WTC11 (cell line): ENCODE data around the gene KRI1. TPM values are rescaled to one million over a fixed set of nuclear protein-coding genes. Genes with fewer than 3 reads are reported as not detected.
A peak's percentile ranks its signal among the peaks of the same experiment; 100 is the strongest.

ENCODE experiments used
- ATF2 ChIP-seq: sonication (generic); formaldehyde crosslinking; IDR thresholded peaks from 2 replicates; pipeline ENCODE4 v1.8.1; 2022; ENCODE audit warnings: low read depth, missing genetic modification reagents, borderline replicate concordance
- ATF3 ChIP-seq: sonication (generic); formaldehyde crosslinking; conservative IDR thresholded peaks from 2 replicates; pipeline ENCODE4 v1.8.1; 2022; ENCODE audit warnings: mild to moderate bottlenecking, missing genetic modification reagents
- E2F5 ChIP-seq: sonication (generic); formaldehyde crosslinking; IDR thresholded peaks from 2 replicates; pipeline ENCODE4 v1.8.1; 2022; ENCODE audit warnings: mild to moderate bottlenecking, moderate library complexity, missing genetic modification reagents
- FOXK1 ChIP-seq: sonication (generic); formaldehyde crosslinking; IDR thresholded peaks from 2 replicates; pipeline ENCODE4 v1.8.0; 2022; ENCODE audit warnings: mild to moderate bottlenecking, moderate library complexity, missing genetic modification reagents
- FOXP4 ChIP-seq: sonication (generic); formaldehyde crosslinking; IDR thresholded peaks from 2 replicates; pipeline ENCODE4 v1.8.0; 2022; ENCODE audit warnings: mild to moderate bottlenecking, missing genetic modification reagents
- HMGA2 ChIP-seq: fragments of 250-450 bp; sonication (Bioruptor Pico); IDR thresholded peaks from 2 replicates; pipeline ENCODE4 v1.4.0; 2021; ENCODE audit warnings: mild to moderate bottlenecking, moderate library complexity
- IRF2 ChIP-seq: sonication (generic); formaldehyde crosslinking; IDR thresholded peaks from 2 replicates; pipeline ENCODE4 v1.8.0; 2022; ENCODE audit warnings: low read depth, missing genetic modification reagents, borderline replicate concordance
- KAT7 ChIP-seq: sonication (generic); formaldehyde crosslinking; IDR thresholded peaks from 2 replicates; pipeline ENCODE4 v1.8.1; 2023; ENCODE audit warnings: missing genetic modification reagents, mild to moderate bottlenecking, borderline replicate concordance
- MAX ChIP-seq: sonication (generic); formaldehyde crosslinking; IDR thresholded peaks from 2 replicates; pipeline ENCODE4 v1.8.0; 2022; ENCODE audit warnings: mild to moderate bottlenecking, missing genetic modification reagents
- MXD4 ChIP-seq: fragments of 250-450 bp; sonication (Bioruptor Pico); IDR thresholded peaks from 2 replicates; pipeline ENCODE4 v1.8.0; 2021; ENCODE audit warnings: mild to moderate bottlenecking, moderate library complexity, borderline replicate concordance
- NFYB ChIP-seq: sonication (generic); formaldehyde crosslinking; conservative IDR thresholded peaks from 2 replicates; pipeline ENCODE4 v1.8.0; 2022; ENCODE audit warnings: low read depth, missing genetic modification reagents
- NR2C2 ChIP-seq: sonication (generic); formaldehyde crosslinking; IDR thresholded peaks from 2 replicates; pipeline ENCODE4 v1.8.0; 2022; ENCODE audit warnings: mild to moderate bottlenecking, missing genetic modification reagents
- PRRX2 ChIP-seq: fragments of 250-450 bp; sonication (Bioruptor Pico); IDR thresholded peaks from 2 replicates; pipeline ENCODE4 v1.8.0; 2021; ENCODE audit warnings: mild to moderate bottlenecking
- RELA ChIP-seq: sonication (generic); formaldehyde crosslinking; IDR thresholded peaks from 2 replicates; pipeline ENCODE4 v1.8.1; 2022; ENCODE audit warnings: missing genetic modification reagents, mild to moderate bottlenecking, borderline replicate concordance
- RORB ChIP-seq: fragments of 250-450 bp; sonication (Bioruptor Pico); IDR thresholded peaks from 2 replicates; pipeline ENCODE4 v1.9.0; 2021; ENCODE audit warnings: mild to moderate bottlenecking
- SOX15 ChIP-seq: fragments of 250-450 bp; sonication (Bioruptor Pico); IDR thresholded peaks from 2 replicates; pipeline ENCODE4 v1.9.0; 2021; ENCODE audit warnings: mild to moderate bottlenecking
- STAT6 ChIP-seq: sonication (generic); formaldehyde crosslinking; conservative IDR thresholded peaks from 2 replicates; pipeline ENCODE4 v1.8.1; 2023; ENCODE audit warnings: mild to moderate bottlenecking, low read depth, missing genetic modification reagents, moderate library complexity
- TCF7 ChIP-seq: sonication (generic); formaldehyde crosslinking; IDR thresholded peaks from 2 replicates; pipeline ENCODE4 v1.8.0; 2022; ENCODE audit warnings: mild to moderate bottlenecking, low read depth, missing genetic modification reagents, moderate library complexity
- TEAD1 ChIP-seq: sonication (generic); formaldehyde crosslinking; IDR thresholded peaks from 2 replicates; pipeline ENCODE4 v1.8.0; 2022; ENCODE audit warnings: mild to moderate bottlenecking, missing genetic modification reagents
- TP53 ChIP-seq: sonication (generic); formaldehyde crosslinking; IDR thresholded peaks from 2 replicates; pipeline ENCODE4 v1.8.1; 2023; ENCODE audit warnings: mild to moderate bottlenecking, missing genetic modification reagents
- ZNF138 ChIP-seq: sonication (generic); formaldehyde crosslinking; conservative IDR thresholded peaks from 2 replicates; pipeline ENCODE4 v1.8.1; 2022; ENCODE audit warnings: mild to moderate bottlenecking, moderate library complexity, missing genetic modification reagents
- ZNF232 ChIP-seq: sonication (generic); formaldehyde crosslinking; IDR thresholded peaks from 2 replicates; pipeline ENCODE4 v1.8.0; 2022; ENCODE audit warnings: mild to moderate bottlenecking, missing genetic modification reagents
- ZNF425 ChIP-seq: fragments of 250-450 bp; sonication (Bioruptor Pico); conservative IDR thresholded peaks from 2 replicates; pipeline ENCODE4 v1.9.0; 2021; ENCODE audit warnings: mild to moderate bottlenecking
- ZNF512 ChIP-seq: sonication (generic); formaldehyde crosslinking; IDR thresholded peaks from 2 replicates; pipeline ENCODE4 v1.8.1; 2022; ENCODE audit warnings: missing genetic modification reagents, borderline replicate concordance
- ZNF671 ChIP-seq: fragments of 250-450 bp; sonication (Bioruptor Pico); IDR thresholded peaks from 2 replicates; pipeline ENCODE4 v1.8.0; 2021; ENCODE audit warnings: mild to moderate bottlenecking
- ZSCAN18 ChIP-seq: fragments of 250-450 bp; sonication (Bioruptor Pico); IDR thresholded peaks from 2 replicates; pipeline ENCODE4 v2.1.2; 2022; ENCODE audit warnings: mild to moderate bottlenecking, moderate library complexity
- total RNA-seq: library from RNA; stranded (reverse); gene quantifications from 3 replicates; pipeline ENCODE4 v1.2.3, GENCODE V29; 2021

Gene KRI1
- total RNA-seq, 1 experiment from 2014 or later = 43.6 TPM

- TF ChIP-seq FOXP4 (0 out of 2 replicates have a peak, but pooled peaks have one; percentile 27), PRRX2 (CRISPR knock-in tag) (no peak), IRF2 (no peak), E2F5 (peak; percentile 57; the same call in 1 of the 2 replicates), TEAD1 (CRISPR knock-in tag) (no peak), NFYB (CRISPR knock-in tag) (0 out of 2 replicates have a peak, but pooled peaks have one; percentile 8), KAT7 (CRISPR knock-in tag) (0 out of 2 replicates have a peak, but pooled peaks have one; percentile 3), SOX15 (CRISPR knock-in tag) (no peak), TCF7 (CRISPR knock-in tag) (no peak), ZNF138 (no peak), ZNF671 (CRISPR knock-in tag) (no peak), MAX (CRISPR knock-in tag) (0 out of 2 replicates have a peak, but pooled peaks have one; percentile 4), ZNF512 (no peak), ZNF425 (CRISPR knock-in tag) (no peak), RELA (CRISPR knock-in tag) (no peak), ZNF232 (CRISPR knock-in tag) (no peak), STAT6 (CRISPR knock-in tag) (no peak), FOXK1 (CRISPR knock-in tag) (0 out of 2 replicates have a peak, but pooled peaks have one; percentile 28), ZSCAN18 (CRISPR knock-in tag) (no peak), ATF2 (CRISPR knock-in tag) (no peak), TP53 (CRISPR knock-in tag) (no peak), RORB (CRISPR knock-in tag) (no peak), NR2C2 (CRISPR knock-in tag) (no peak), ATF3 (CRISPR knock-in tag) (no peak), HMGA2 (CRISPR knock-in tag) (no peak), MXD4 (CRISPR knock-in tag) (no peak)
- TF ChIP-seq, all 79 proteins: peak for 6
These were observed 47.9 kb downstream of the KRI1 start (continued) for GRCh38 chr19:10517760-10518443.
